ENCODE data around the gene ACP2.
A peak's percentile ranks its signal among the peaks of the same experiment; 100 is the strongest.

ACP2 gene, protein sequence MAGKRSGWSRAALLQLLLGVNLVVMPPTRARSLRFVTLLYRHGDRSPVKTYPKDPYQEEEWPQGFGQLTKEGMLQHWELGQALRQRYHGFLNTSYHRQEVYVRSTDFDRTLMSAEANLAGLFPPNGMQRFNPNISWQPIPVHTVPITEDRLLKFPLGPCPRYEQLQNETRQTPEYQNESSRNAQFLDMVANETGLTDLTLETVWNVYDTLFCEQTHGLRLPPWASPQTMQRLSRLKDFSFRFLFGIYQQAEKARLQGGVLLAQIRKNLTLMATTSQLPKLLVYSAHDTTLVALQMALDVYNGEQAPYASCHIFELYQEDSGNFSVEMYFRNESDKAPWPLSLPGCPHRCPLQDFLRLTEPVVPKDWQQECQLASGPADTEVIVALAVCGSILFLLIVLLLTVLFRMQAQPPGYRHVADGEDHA

GRCh38 chr11:47248664-47249377, at the start of gene ACP2:
Gene ACP2 (minus strand): TSS chr11:47248814. CDS start chr11:47248789, 25 bp downstream.
- peak; percentile 63 to 76 for DNase-seq (ENCODE audit: low read depth in 2 of 2)

GRCh38 chr11:47296045-47296444, 47.4 kb upstream of the ACP2 start:
- no peak for DNase-seq (ENCODE audit: low read depth in 2 of 2)

GRCh38 chr11:47295385-47295784, 46.8 kb upstream of the ACP2 start:
- DNase-seq (ENCODE audit: low read depth in 2 of 2): no peak

DNA sequence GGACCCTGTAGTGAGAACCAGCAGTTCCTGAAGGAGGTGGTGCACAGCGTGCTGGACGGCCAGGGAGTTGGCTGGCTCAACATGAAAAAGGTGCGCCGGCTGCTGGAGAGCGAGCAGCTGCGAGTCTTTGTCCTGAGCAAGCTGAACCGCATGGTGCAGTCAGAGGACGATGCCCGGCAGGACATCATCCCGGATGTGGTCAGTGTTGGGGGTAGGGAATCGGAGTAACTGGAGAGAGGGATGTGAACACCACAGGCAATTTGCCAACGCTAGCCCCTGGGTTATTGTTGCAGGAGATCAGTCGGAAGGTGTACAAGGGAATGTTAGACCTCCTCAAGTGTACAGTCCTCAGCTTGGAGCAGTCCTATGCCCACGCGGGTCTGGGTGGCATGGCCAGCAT, 41.2 kb upstream of the ACP2 start:
- no peak for DNase-seq (ENCODE audit: low read depth in 2 of 2)

GRCh38 chr11:47288066-47288465, 39.5 kb upstream of the ACP2 start:
- no peak for DNase-seq (ENCODE audit: low read depth in 2 of 2)

DNA sequence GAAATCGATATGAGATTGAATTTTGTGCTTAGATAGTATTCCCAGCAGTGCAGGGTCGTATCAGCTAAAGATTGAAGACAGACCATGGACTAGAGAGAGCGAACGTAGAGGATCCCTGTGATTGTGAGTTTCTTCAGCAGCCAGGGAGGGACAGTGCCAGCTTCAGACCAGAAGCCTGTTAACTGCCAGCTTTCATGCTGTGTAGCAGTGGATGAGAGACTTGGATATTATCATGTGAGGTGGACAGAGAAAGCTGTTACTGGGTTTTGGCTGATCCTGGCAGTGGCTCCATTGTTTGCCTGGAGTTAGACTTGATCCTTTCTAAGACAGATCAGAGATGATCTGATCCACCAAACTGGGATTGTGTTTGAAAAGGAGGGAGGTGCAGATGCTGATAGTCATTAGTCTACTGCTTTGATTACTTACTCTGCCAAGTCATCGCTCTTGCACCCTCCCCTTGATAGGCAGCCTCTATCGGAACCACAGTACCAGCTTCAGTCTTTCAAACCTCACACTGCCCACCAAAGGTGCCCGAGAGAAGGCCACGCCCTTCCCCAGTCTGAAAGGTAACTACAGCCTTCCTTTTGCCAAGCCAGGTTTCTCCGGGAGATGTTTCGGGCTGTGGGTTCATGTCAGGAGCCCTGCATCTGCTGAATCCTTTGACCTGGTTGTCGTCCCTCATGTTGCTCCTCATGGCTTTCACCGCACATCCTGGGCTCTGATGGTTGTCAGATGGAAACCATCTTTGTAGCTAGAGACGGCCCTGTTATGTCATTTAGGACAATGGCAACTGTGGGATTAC, 37.6 kb upstream of the ACP2 start:
- no peak for DNase-seq (ENCODE audit: low read depth in 2 of 2)

GRCh38 chr11:47284151-47284550, 35.5 kb upstream of the ACP2 start:
- DNase-seq (ENCODE audit: low read depth in 2 of 2): no peak

GRCh38 chr11:47282462-47282861, 33.8 kb upstream of the ACP2 start:
- no peak for DNase-seq (ENCODE audit: low read depth in 2 of 2)

- no peak for DNase-seq (ENCODE audit: low read depth in 2 of 2)
Measured at GRCh38 chr11:47280860-47281259, 32.2 kb upstream of the ACP2 start.

DNA sequence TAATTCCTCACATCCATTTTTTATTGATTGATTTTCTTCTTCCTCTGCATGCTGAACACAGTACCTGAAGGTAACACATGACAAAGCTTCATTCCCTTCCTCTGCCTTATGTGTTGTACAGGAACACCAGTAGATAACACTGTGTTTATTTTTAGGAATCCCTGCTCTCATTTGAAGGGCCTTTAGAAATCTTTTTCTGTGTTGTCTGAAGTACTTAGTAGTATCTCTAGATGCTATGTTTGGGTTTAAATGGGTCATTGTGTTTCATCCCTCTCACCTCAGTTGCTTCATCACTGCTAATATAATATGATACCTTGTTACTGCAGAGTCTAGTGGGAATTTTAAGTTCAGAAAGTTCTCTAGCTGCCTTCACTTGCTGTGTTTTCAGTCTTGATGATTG, 31.5 kb upstream of the ACP2 start:
- DNase-seq (ENCODE audit: low read depth in 2 of 2): no peak

DNA sequence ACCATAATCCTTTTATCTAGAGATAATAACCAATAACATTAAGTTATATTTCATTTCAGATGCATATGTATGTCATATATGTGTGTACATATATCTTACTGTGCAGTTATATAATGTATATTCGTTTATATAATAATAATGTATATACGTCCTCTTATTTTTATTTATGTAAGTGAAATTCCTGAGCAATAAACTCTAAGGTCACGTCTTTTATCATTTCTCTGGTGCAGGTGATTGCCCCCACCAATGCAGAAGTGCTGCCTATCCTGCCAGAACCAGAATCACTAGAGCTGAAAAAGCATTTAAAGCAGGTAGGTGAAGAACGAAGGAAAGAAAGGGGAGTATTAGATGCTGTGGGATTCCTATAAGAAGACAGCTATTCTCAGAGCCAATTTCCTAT, 30.2 kb upstream of the ACP2 start:
- DNase-seq (ENCODE audit: low read depth in 2 of 2): no peak

GRCh38 chr11:47278058-47278457, 29.4 kb upstream of the ACP2 start:
- DNase-seq (ENCODE audit: low read depth in 2 of 2): no peak

DNA sequence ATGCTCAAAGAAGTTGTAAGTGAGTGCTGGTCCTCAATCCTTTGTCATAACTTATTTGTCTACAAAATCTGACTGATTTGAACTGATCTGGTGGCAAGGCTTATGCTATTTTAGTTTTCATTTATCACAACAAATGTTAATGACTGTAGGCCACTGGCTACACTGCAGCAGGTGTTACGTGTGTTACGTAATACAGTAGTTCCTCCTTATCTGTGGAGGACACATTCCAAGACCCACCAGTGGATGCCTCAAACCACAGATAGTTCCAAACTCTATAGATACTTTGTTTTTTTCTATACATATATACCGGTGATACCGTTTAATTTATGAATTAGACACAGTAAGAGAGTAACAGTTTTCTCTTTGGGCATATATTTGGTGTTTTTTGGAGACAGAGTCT, 28.3 kb upstream of the ACP2 start:
- no peak for DNase-seq (ENCODE audit: low read depth in 2 of 2)

GRCh38 chr11:47274495-47275235, 26.1 kb upstream of the ACP2 start:
- DNase-seq (ENCODE audit: low read depth in 2 of 2): no peak

GRCh38 chr11:47272706-47273105, 24.1 kb upstream of the ACP2 start:
- DNase-seq (ENCODE audit: low read depth in 2 of 2): no peak

- DNase-seq (ENCODE audit: low read depth in 2 of 2): no peak
Measured at GRCh38 chr11:47271961-47272661, 23.5 kb upstream of the ACP2 start.

DNA sequence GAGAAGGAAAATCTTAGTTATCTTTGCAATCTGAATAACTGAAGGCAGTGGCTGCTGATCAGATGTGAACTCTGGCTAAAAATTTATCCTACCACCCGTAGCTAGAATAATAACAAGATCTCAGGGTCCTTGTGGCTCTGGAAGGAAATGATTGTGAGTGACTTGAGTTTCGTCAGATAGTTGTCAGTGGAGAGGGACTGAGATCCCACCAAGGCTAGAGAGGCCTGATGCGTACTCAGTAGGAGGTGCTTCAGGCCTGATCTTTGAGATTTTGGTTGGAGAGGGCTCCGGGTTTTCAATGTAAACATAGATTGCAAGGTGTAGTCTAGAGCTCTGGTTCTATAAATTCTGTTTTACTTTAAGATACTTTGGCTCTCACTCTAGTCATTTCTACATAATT, 22.7 kb upstream of the ACP2 start:
- no peak for DNase-seq (ENCODE audit: low read depth in 2 of 2)

DNA sequence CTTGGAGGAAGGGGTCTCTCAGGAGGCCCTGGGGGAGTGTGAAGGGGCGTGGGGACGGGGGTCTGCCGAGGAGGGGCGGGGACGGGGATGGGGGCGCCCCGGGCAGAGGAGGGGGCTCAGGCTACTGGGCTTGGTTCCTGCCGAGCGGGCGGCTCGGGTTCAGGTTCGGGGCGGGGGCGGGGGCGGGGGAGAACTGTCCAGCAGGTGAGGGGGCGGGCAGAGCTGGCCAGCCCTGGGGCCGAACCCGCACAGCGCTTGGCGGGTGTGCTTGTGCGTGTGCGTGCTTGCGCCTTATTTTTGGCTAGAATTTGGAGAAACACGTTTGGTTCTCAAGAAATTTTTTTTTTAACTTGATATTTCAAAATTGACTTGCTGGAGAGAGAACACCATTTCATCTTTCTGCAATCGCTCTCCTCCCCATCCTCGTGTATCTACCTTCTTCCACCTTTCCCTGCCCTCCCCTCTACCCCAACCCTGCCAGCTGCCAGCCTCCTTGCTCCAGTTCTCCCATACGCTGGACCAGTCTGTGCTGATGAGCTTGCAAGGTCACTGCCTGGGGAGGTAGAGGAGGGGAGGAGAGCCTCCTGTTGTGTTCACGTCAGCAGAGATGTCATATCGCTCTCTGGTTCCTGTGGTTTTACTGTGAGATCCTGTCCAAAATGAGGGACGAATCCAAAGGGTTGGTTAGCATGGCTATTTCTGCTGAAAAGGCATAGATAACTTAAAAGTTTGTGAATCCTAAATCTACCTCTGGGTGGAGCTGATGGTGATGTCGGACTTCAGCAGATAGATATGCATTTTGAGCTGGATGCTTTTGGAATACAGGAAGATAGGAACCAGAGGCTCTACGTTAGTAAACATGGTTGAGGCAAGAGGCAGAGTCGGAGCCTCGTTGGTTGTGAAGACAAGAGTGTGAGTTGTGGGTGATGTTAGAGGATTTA, 22.0 kb upstream of the ACP2 start:
- DNase-seq (ENCODE audit: low read depth in 2 of 2): no peak

DNA sequence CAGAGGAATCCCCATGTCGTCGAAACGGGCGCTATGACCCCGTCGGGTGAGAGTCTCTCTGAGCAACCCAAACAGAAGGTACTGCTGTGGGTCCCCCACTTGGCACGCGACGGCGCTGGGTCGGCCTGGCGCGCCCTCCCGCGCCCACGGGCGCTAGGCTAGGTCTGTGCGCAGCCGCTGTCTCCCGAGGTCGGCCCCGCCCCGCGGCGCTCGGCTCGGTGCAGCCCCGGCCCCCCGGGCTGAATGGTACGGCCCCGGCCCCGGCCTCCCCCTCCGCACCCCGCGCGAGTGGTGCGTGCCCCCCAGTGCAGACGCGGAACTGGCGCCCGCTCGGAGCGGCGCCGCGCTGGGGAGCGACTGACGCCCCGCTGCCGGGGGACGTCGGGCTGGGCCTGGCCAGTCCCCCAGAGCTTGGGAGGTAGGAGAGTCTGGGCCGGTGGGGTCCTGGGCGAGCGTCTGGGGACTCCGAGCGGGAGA, 21.3 kb upstream of the ACP2 start, which contains the start of gene MADD:
Gene MADD (plus strand): TSS at position 305 of the 477 bp plus-strand sequence.
- peak; percentile 81 to 84 for DNase-seq (ENCODE audit: low read depth in 2 of 2)
